NCI-H1048 (cell line): ENCODE results near the gene TSPOAP1.

Experiments
- DNase-seq: peaks from one replicate; lab custom pipeline; 2025; lab: John Stamatoyannopoulos, UW

TSPOAP1 gene, protein sequence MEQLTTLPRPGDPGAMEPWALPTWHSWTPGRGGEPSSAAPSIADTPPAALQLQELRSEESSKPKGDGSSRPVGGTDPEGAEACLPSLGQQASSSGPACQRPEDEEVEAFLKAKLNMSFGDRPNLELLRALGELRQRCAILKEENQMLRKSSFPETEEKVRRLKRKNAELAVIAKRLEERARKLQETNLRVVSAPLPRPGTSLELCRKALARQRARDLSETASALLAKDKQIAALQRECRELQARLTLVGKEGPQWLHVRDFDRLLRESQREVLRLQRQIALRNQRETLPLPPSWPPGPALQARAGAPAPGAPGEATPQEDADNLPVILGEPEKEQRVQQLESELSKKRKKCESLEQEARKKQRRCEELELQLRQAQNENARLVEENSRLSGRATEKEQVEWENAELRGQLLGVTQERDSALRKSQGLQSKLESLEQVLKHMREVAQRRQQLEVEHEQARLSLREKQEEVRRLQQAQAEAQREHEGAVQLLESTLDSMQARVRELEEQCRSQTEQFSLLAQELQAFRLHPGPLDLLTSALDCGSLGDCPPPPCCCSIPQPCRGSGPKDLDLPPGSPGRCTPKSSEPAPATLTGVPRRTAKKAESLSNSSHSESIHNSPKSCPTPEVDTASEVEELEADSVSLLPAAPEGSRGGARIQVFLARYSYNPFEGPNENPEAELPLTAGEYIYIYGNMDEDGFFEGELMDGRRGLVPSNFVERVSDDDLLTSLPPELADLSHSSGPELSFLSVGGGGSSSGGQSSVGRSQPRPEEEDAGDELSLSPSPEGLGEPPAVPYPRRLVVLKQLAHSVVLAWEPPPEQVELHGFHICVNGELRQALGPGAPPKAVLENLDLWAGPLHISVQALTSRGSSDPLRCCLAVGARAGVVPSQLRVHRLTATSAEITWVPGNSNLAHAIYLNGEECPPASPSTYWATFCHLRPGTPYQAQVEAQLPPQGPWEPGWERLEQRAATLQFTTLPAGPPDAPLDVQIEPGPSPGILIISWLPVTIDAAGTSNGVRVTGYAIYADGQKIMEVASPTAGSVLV (N-terminal part only)

DNA sequence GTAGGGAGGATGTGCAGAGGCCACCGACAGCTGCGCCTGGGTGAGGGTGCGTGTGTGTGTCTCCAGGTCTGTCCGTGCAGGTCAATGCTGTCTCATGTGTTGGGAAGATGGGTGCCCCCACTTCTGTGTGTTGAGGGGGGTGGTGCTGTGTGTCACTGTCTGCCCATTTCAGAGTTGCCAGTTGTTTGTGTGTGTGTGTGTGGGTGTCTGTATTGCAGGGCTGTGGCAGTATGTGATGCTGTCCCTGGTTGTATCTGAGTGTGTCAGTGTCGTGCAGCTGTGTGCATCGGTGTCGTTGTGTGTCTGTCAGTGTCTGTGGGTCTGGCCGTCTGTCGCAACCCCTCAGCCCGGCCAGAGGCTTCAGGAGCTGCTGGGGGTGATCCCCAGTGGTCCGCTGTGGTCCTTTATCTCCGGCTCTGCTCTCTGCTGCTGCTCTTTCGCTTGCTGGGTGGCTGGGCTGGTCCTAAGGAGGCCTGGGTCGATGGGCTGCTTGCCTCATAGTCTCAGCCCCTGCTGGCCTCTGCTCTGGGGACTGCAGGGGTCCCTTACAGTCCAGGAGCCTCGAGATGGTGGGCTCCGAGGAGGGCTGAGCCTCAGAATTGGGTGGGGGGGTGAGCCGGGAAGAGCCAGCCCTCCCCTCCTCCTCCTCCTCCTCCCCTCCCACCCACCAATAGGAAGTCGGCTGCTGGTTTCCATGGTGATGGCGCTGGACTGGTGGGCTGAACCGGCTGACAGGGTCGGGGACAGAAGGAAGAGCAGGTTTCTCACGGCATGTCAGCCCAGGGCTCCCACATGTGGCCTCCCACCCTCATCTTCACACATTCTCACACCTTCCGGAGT is at the start of gene TSPOAP1:
TSPOAP1 (minus strand) TSS at position 601 of the 840 bp plus-strand sequence. CDS start 875 bp downstream, outside the sequence.
- DNase-seq = no peak

- DNase-seq = no peak
These were observed 49.1 kb upstream of the TSPOAP1 start for GRCh38 chr17:58377661-58378060.

DNA sequence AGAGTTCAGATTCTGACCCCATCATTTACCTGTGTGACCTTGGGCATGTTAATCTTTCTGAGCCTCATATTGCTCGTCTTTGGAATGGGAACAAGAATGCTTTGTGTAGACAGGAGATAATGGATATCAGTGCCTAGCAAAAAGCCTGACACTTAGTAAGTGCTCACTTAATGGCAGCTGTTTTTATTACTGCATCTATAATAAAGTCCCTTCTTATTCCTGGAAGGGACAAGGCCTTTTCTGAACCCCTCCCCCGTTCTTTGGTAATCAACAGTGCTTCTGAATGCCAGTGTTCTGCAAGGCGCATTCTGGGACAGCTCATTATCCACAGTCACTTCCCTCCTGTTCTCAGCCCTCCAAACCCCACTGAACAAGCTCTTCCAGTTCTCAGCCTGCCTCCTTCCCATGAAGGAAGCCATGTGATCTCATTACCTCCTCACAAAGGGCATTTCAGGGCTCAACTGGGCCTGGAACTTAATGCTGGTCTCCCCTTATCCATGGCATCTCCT is 48.6 kb upstream of the TSPOAP1 start:
- DNase-seq = no peak

GRCh38 chr17:58376472-58377000 is 47.9 kb upstream of the TSPOAP1 start:
- no peak for DNase-seq

- no peak for DNase-seq
These were observed 47.2 kb upstream of the TSPOAP1 start for GRCh38 chr17:58375811-58376210.

GRCh38 chr17:58375256-58375655 is 46.7 kb upstream of the TSPOAP1 start:
- DNase-seq = no peak

DNA sequence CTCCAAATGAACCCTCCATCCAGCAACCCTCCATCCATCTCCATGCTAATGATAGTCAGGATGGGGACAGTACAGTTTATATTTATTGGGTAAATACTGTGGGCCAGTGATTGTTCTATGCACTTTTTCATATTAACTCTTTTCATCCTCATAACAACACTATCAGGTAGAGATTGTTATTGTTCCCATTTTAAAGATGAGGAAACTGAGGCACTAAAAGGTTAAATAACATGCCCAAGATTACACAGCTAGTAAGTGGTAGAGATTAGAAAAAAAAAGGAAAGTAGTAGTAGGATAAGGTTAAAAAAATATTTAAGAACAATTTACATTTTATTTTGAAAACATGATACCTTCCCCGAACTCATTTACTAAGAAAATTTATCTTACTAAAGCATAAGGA is 45.3 kb upstream of the TSPOAP1 start:
- DNase-seq = no peak

DNA sequence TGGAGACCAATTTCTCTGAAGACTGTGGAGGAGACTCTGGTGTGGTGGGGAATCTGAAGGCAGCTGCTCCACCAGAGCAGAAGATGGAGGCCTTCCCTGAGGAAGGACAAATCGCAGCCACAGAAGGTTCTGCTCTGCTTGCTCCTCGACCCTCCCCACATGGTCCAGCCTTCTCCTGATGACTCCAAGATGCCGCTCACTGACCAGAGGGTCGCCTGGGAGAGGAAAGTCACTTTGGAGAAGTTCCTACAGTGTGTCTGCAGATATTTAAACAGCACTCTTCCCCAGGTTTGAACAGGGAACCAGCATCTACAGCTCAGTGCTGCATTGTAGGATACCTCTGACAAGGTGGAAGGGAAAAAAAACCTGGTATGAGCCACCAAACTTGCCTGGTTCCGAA is 44.4 kb upstream of the TSPOAP1 start:
- DNase-seq = no peak

- no peak for DNase-seq
These were observed 42.8 kb upstream of the TSPOAP1 start for GRCh38 chr17:58371300-58371950.

- DNase-seq = no peak
These were observed 42.1 kb upstream of the TSPOAP1 start for GRCh38 chr17:58370716-58371115.

GRCh38 chr17:58370309-58370708 is 41.7 kb upstream of the TSPOAP1 start:
- DNase-seq = no peak

DNA sequence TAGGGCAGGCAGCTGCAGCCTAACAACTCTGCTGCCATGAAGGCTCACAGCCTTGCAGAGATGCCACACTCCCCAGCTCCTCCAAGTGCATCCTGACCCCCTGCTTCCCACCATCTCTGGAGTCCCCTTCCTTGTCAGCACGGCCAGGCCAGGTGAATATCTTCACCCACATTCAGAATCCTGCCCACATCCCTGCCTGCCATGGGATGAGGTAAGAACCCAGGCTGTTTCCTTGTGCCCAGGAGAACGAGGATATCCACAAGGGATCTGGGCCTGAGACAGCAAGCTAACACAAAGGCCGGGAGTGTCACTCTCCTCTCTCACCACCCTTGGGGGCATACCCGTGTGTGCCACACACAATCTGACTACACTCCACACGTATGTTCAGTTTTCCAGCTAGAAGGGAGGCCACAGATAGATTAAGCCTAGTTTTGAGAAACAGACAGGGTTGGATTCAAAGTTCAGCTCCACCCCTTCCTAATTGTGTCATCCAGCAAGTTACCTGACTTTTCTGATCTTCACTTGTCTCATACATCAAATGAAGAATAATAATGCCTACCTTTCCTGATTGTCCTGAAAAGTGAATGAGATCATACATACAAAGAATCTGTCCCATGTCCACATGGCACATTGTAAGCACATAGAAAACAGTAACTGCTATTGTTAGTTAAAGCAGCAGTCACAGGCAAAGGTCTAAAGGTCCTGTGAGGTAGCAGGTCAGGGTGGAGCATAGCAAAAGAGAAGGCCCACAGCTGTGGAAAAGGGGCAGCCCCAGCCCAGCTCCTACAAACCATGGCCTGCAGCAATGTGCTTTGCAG is 40.8 kb upstream of the TSPOAP1 start:
- no peak for DNase-seq

DNA sequence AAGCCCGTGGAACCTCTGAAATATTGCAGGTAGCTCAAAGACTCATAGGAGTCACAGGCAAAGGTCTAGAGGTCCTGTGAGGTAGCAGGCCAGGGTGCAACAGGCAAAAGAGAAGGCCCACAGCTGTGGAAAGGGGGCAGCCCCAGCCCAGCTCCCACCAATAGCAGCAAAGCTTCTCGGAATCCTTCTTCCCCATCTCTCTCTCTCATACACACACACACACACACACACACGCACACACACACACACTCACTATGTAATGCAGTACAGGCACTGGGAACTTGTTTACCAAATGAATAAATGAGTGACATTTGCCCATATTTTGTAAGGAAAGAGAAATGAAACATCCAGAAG is 40.2 kb upstream of the TSPOAP1 start:
- DNase-seq = no peak

DNA sequence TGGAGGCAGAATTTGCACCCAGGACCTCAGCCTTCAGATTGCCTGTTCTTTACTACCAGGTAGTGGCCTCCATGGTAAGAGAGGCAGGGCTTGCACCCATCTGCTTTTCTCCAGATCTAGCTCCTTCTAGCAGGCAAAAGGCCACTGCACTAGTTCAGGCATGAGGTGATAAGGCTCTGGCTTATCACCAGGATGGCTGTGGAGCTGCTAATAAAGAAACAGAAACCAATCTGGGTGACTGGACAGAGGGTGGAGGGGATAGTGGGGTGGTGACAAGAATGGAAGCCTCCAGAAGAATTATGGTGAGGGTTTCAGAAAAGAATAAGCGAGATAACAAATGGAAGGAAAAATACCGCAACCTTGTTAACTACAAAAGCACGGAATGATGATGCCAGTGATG is 38.9 kb upstream of the TSPOAP1 start:
- no peak for DNase-seq

DNA sequence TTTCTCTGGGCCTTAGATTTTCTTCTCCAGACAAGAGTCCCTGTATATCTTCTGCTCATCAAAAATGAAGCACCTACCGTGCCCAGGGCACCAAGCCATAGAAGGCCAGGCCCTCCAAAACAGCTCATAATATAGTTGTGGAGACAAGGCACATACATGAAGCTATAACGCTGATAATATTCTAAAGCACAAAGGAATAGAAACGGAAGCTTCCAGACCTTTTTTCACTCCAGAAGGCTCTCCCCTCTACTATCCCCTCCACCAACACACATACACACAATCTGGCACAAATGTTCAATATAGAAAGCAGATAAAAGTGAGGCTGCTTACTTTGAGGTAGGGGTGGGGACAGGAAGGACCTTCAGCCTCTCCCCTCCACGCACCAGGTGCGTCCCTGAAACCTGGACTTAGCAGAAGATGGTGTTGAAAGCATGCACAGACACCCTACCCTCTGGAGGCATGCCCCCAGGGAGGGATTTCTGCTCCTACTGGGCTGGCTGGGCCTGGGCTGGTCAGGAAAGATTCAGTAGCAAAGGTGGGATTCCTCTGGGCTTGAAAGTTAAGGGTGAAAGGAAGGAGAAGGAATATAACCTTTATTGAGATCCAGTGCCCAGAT is 37.5 kb upstream of the TSPOAP1 start:
- no peak for DNase-seq

- no peak for DNase-seq
These were observed 36.8 kb upstream of the TSPOAP1 start for GRCh38 chr17:58365185-58365979.

GRCh38 chr17:58364270-58364942 is 35.8 kb upstream of the TSPOAP1 start:
- DNase-seq = no peak
